ENCODE data around the gene BCL2A1.

Gene BCL2A1

GRCh38 chr15:79956354-79956939, 14.5 kb downstream of the BCL2A1 start:
- H3K4me3 ChIP-seq (ENCODE audit: low read depth, low read length): no peak overlapping the region
- no peak for TF ChIP-seq CTCF (IDR thresholded peaks at IDR 0.05; ENCODE audit: low read depth, low read length, missing control alignments)
- no peak for DNase-seq (ENCODE audit: low read depth)

DNA sequence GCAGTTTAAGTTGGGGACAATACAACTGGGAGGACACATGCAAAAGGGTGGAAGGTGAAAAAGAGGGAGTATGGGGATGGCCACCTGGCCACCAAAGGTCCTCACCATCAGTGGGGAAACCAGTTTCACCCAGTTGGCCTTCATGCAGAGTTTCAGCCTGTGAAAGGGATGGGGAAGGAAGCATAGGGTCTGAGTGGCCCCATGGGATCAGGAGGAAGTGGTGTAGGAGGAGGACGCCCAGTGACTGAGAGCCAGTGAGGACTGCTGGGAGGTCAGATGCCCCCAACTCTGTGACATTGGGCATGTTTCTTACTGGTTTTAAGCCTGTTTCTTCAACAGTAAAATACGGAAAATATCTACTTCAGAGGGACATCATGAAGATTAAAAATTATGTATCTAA, 16.3 kb downstream of the BCL2A1 start:
- DNase-seq (ENCODE audit: low read depth): no peak
- TF ChIP-seq CTCF (IDR thresholded peaks at IDR 0.05; ENCODE audit: low read depth, low read length, missing control alignments): no peak
- H3K4me3 ChIP-seq (ENCODE audit: low read depth, low read length): no peak overlapping the region

- no peak for DNase-seq (ENCODE audit: low read depth)
- no peak for TF ChIP-seq CTCF (IDR thresholded peaks at IDR 0.05; ENCODE audit: low read depth, low read length, missing control alignments)
- no peak overlapping the region for H3K4me3 ChIP-seq (ENCODE audit: low read depth, low read length)
These were observed 17.0 kb downstream of the BCL2A1 start for GRCh38 chr15:79953951-79954444.

GRCh38 chr15:79952329-79952728, 18.7 kb downstream of the BCL2A1 start:
- no peak for TF ChIP-seq CTCF (IDR thresholded peaks at IDR 0.05; ENCODE audit: low read depth, low read length, missing control alignments)
- H3K4me3 ChIP-seq (ENCODE audit: low read depth, low read length): no peak overlapping the region
- DNase-seq (ENCODE audit: low read depth): no peak

DNA sequence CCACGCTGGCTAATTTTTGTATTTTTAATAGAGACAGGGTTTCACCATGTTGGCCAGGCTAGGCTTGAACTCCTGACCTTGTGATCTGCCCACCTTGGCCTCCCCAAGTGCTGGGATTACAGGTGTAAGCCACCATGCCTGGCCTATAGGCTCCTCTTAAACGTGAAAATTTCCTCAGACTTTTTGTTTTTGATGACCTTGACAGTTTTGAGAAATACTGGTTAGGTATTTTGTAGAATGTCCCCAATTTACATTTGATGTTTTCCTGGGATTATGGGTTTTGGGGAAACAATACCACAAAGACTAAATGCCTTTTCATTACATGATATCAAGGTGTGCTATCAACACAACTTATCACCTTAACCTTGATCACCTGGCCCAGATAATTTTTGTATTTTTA, 20.7 kb downstream of the BCL2A1 start:
- DNase-seq (ENCODE audit: low read depth): no peak
- no peak for TF ChIP-seq CTCF (IDR thresholded peaks at IDR 0.05; ENCODE audit: low read depth, low read length, missing control alignments)
- H3K4me3 ChIP-seq (ENCODE audit: low read depth, low read length): no peak overlapping the region

GRCh38 chr15:79948761-79949160, 22.2 kb downstream of the BCL2A1 start:
- no peak for DNase-seq (ENCODE audit: low read depth)
- H3K4me3 ChIP-seq (ENCODE audit: low read depth, low read length): no peak overlapping the region
- TF ChIP-seq CTCF (IDR thresholded peaks at IDR 0.05; ENCODE audit: low read depth, low read length, missing control alignments): no peak

- no peak for DNase-seq (ENCODE audit: low read depth)
- TF ChIP-seq CTCF (IDR thresholded peaks at IDR 0.05; ENCODE audit: low read depth, low read length, missing control alignments): no peak
- no peak overlapping the region for H3K4me3 ChIP-seq (ENCODE audit: low read depth, low read length)
These were observed 22.8 kb downstream of the BCL2A1 start for GRCh38 chr15:79948095-79948695.
